ENCODE data around the gene RECQL. TPM values are rescaled to one million over a fixed set of nuclear protein-coding genes. Genes with fewer than 3 reads are reported as not detected.
A peak's percentile ranks its signal among the peaks of the same experiment; 100 is the strongest.

RECQL gene
- total RNA-seq, 4 donors from 2014 or later = 6.5 to 33.0 (median 11.0) TPM

DNA sequence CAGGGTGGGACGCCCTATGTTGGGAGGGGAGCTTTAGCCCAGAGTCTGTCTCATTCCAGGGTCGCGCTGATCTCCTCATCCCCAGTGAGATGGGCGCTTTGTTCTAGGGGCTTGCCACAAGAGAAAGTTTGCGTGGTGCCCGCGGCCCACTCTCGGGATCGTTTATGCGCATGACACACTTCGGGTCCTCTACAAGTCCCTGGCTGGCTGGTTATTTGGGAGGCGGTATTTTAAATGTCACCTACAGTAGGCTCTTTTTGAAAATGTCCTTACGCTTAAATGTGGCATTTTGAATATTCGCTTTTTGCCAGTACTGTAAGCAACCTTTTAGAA lies 695 bp upstream of the RECQL start:
- Histone ChIP-seq H3K36me3 (peaks cover 0 to 11% (median 0%) of the 10 kb centered on the region in 3 donors), H3K4me1 (peaks cover 0 to 30% (median 5%) of the 10 kb centered on the region in 4 donors), H3K4me3 (peak overlapping the region; percentile 87 to 98 (median 95)), H3K9me3 (no peaks in the 10 kb centered on the region), H3K27ac (peak overlapping the region; percentile 81 to 85 (median 84)), H3K27me3 (no peaks in the 10 kb centered on the region)
- TF ChIP-seq, protein P1, sequence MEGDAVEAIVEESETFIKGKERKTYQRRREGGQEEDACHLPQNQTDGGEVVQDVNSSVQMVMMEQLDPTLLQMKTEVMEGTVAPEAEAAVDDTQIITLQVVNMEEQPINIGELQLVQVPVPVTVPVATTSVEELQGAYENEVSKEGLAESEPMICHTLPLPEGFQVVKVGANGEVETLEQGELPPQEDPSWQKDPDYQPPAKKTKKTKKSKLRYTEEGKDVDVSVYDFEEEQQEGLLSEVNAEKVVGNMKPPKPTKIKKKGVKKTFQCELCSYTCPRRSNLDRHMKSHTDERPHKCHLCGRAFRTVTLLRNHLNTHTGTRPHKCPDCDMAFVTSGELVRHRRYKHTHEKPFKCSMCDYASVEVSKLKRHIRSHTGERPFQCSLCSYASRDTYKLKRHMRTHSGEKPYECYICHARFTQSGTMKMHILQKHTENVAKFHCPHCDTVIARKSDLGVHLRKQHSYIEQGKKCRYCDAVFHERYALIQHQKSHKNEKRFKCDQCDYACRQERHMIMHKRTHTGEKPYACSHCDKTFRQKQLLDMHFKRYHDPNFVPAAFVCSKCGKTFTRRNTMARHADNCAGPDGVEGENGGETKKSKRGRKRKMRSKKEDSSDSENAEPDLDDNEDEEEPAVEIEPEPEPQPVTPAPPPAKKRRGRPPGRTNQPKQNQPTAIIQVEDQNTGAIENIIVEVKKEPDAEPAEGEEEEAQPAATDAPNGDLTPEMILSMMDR (IDR thresholded peaks at IDR 0.05) = no peak
- no peak for TF ChIP-seq POLR2A (IDR thresholded peaks at IDR 0.05)
- peak in 2 of 3 donors; percentile 19 to 54 for DNase-seq

- no peaks in the 10 kb centered on the region for H3K27me3 ChIP-seq
- no peaks in the 10 kb centered on the region for H3K9me3 ChIP-seq
- H3K4me1 ChIP-seq = peaks cover 0 to 30% (median 5%) of the 10 kb centered on the region in 4 donors
- H3K4me3 ChIP-seq = peak overlapping the region; percentile 87 to 98 (median 95)
- H3K27ac ChIP-seq = peak overlapping the region; percentile 81 to 85 (median 84)
- peaks cover 0 to 24% (median 0%) of the 10 kb centered on the region in 3 donors for H3K36me3 ChIP-seq
- TF ChIP-seq, protein P1 (IDR thresholded peaks at IDR 0.05) = no peak
- no peak for TF ChIP-seq POLR2A (IDR thresholded peaks at IDR 0.05)
- DNase-seq = no peak
These were observed 613 bp downstream of the RECQL start for GRCh38 chr12:21500786-21501257.

DNA sequence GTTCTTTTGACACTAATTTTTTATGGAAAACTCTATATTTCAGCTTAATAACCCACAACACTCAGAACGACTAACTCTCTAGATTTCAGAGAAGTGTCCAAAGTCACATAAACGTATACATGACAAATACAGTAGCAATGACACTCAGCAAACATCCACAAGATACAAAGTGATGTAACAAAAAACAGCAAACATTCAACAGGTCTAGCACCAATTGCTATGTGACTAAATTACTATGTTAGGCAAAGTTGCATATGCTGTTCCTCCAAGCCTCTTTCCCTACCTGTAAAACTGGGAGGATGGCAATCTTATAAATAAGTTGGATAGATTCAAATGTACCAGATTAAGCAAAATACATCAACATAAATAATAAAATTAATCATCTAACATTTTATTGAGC lies 1.7 kb downstream of the RECQL start:
- DNase-seq = no peak
- peaks cover 0 to 32% (median 0%) of the 10 kb centered on the region in 3 donors for H3K36me3 ChIP-seq
- no peak overlapping the region for H3K4me3 ChIP-seq
- H3K27me3 ChIP-seq = no peaks in the 10 kb centered on the region
- peaks cover 0 to 30% (median 5%) of the 10 kb centered on the region in 4 donors for H3K4me1 ChIP-seq
- H3K9me3 ChIP-seq = no peaks in the 10 kb centered on the region
- H3K27ac ChIP-seq = no peak overlapping the region
- no peak for TF ChIP-seq POLR2A (IDR thresholded peaks at IDR 0.05)
- TF ChIP-seq, protein P1 (IDR thresholded peaks at IDR 0.05) = no peak

- Histone ChIP-seq H3K9me3 (no peaks in the 10 kb centered on the region), H3K27me3 (no peaks in the 10 kb centered on the region), H3K27ac (no peak overlapping the region), H3K4me1 (no peaks in the 10 kb centered on the region), H3K4me3 (no peak overlapping the region), H3K36me3 (peaks cover 0 to 38% (median 0%) of the 10 kb centered on the region in 3 donors)
- TF ChIP-seq, protein P1 (IDR thresholded peaks at IDR 0.05) = no peak
- TF ChIP-seq POLR2A (IDR thresholded peaks at IDR 0.05) = no peak
- no peak for DNase-seq
These were observed 15.4 kb downstream of the RECQL start for GRCh38 chr12:21485998-21486397.

DNA sequence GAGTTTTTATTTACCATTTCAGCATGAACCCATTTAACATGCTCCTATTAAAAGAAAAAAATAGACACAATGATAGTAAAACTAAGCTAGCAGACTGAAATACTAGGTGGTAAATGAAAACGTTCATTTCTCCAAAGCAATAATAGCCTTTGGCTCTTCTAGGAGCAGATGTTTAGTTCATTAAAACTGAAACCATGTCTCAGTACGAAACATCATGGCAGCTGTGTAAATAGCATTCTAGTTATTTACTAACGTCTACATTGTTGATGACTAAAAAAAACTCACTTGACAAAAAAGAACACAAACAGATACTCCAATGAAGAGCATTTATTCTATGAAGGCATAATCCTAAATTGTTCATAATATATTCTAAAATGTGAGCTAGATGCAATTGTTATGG lies 17.9 kb downstream of the RECQL start:
- no peak for TF ChIP-seq POLR2A (IDR thresholded peaks at IDR 0.05)
- TF ChIP-seq, protein P1 (IDR thresholded peaks at IDR 0.05) = no peak
- DNase-seq = no peak
- H3K4me3 ChIP-seq = no peak overlapping the region
- no peaks in the 10 kb centered on the region for H3K27me3 ChIP-seq
- no peak overlapping the region for H3K27ac ChIP-seq
- H3K9me3 ChIP-seq = no peaks in the 10 kb centered on the region
- peaks cover 0 to 38% (median 0%) of the 10 kb centered on the region in 3 donors for H3K36me3 ChIP-seq
- H3K4me1 ChIP-seq = no peaks in the 10 kb centered on the region

Measured in Peyer's patch (tissue), 4 donors.